Prostate gland (tissue), 2 donors: ENCODE data around the gene PREPL. TPM values are rescaled to one million over a fixed set of nuclear protein-coding genes. Genes with fewer than 3 reads are reported as not detected.
A peak's percentile ranks its signal among the peaks of the same experiment; 100 is the strongest.

Source experiments
- DNase-seq: peaks from one replicate; pipeline ENCODE4 v3.0.0-alpha.2; 2019; ENCODE audit warnings: low spot score
- H3K27ac ChIP-seq, 2 donors: fragments of 200-600 bp; sonication (generic); 2 replicates each; pipeline ENCODE4 v1.5.1; 2017 to 2019
- H3K27me3 ChIP-seq: fragments of 200-600 bp; sonication (generic); replicated peaks from 2 replicates; pipeline ENCODE4 v1.5.1; 2019; ENCODE audit not compliant: insufficient read depth
- H3K36me3 ChIP-seq, 2 donors: fragments of 200-600 bp; sonication (generic); 1 replicate in 1 of 2; 2 replicates in 1 of 2; pipeline versions ENCODE4 v1.5.1 to v1.8.1; 2017 to 2019
- H3K4me1 ChIP-seq: fragments of 200-600 bp; sonication (generic); replicated peaks from 2 replicates; pipeline ENCODE4 v1.5.1; 2019
- H3K4me3 ChIP-seq, 2 donors: fragments of 200-600 bp; sonication (generic); 2 replicates each; pipeline ENCODE4 v1.5.1; 2017 to 2019
- H3K9me3 ChIP-seq: fragments of 200-600 bp; sonication (generic); 2 replicates; pipeline ENCODE4 v1.5.1; 2017
- CTCF ChIP-seq, 4 experiments: fragments of 200-600 bp in 2 of 4; fragments of 450-650 bp in 2 of 4; sonication (generic) in 2 of 4; IDR thresholded peaks; 1 replicate in 3 of 4; 2 replicates in 1 of 4; pipeline ENCODE4 v1.5.1; 2016 to 2019; ENCODE audit warnings: antibody characterized with exemption in 4 of 4, mild to moderate bottlenecking in 2 of 4, moderate library complexity in 2 of 4
- POLR2A ChIP-seq: fragments of 450-650 bp; IDR thresholded peaks from one replicate; pipeline ENCODE4 v1.6.1; 2016; ENCODE audit warnings: antibody characterized with exemption, mild to moderate bottlenecking
- POLR2AphosphoS5 ChIP-seq: sonication (generic); formaldehyde crosslinking; IDR thresholded peaks from one replicate; pipeline ENCODE4 v1.6.1; 2017; ENCODE audit warnings: antibody characterized with exemption
- WGBS: methylation state at CpG from one replicate; pipeline ENCODE4 v1.1.5; 2018; 5-methylcytosine and 5-hydroxymethylcytosine counted together
- intact Hi-C: fragments of 100-400 bp; cut with DNase I; formaldehyde crosslinking; loops from one replicate; pipeline ENCODE4 v1.14.2; 2022
- total RNA-seq, 2 donors: library from RNA; depleted of rRNA; stranded (reverse); fragments of >200 nt; gene quantifications; one replicate each; pipeline ENCODE4 v1.1.0, GENCODE V29; 2016

The PREPL gene
- total RNA-seq, 2 donors from 2014 or later = 40.3 to 49.3 TPM

- H3K4me1 ChIP-seq = no peaks in the 10 kb centered on the region
- TF ChIP-seq POLR2A = no peak
Measured at GRCh38 chr2:44283116-44283666, 78.1 kb downstream of the PREPL start.

GRCh38 chr2:44280869-44281268 lies 80.4 kb downstream of the PREPL start:
- intact Hi-C loops = no loop called here
- TF ChIP-seq POLR2A (no peak), CTCF (IDR thresholded peaks at IDR 0.05) (no peak), POLR2AphosphoS5 (no peak)
- H3K27ac ChIP-seq = no peak overlapping the region
- H3K4me1 ChIP-seq = no peaks in the 10 kb centered on the region
- H3K27me3 ChIP-seq = no peaks in the 10 kb centered on the region
- H3K36me3 ChIP-seq = no peaks in the 10 kb centered on the region
- H3K9me3 ChIP-seq = no peaks in the 10 kb centered on the region
- no peak overlapping the region for H3K4me3 ChIP-seq
- no peak for DNase-seq
- WGBS = 96% methylated on average over 1 of the region's 1 CpG

More at GRCh38 chr2:44283116-44283666, 78.1 kb downstream of the PREPL start:
- Histone ChIP-seq H3K9me3 (no peaks in the 10 kb centered on the region), H3K36me3 (no peaks in the 10 kb centered on the region), H3K27ac (no peak overlapping the region), H3K4me3 (no peak overlapping the region), H3K27me3 (no peaks in the 10 kb centered on the region)
- DNase-seq = no peak
- intact Hi-C loops = no loop called here
- 9% methylated on average over 1 of the region's 1 CpG for WGBS

DNA sequence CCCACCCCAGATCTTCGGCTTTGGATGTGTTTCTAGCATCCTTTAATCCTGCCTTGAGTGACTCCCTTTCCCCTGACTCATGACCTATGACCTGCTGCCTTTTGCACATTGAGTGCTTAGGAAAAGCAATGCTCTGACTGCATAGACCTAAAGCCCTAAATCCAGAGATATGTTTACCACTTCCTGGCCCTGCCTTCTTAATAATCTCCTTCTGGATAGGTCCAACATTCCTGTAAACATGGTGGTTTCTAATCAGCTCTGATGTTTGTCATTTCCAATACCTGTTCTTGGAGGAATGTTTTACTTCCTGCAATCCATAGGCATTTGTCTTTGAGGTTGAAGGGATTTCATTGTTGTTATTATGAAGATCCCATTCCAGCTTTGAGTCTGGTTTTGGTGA lies 83.8 kb downstream of the PREPL start:
- DNase-seq = no peak
- H3K36me3 ChIP-seq = no peaks in the 10 kb centered on the region
- no peak for TF ChIP-seq POLR2A
- TF ChIP-seq CTCF (IDR thresholded peaks at IDR 0.05) = no peak
- no peak for TF ChIP-seq POLR2AphosphoS5
- no peak overlapping the region for H3K4me3 ChIP-seq
- 90% methylated on average over 1 of the region's 1 CpG for WGBS
- H3K4me1 ChIP-seq = no peaks in the 10 kb centered on the region
- intact Hi-C loops = no loop called here
- no peak overlapping the region for H3K27ac ChIP-seq
- H3K27me3 ChIP-seq = no peaks in the 10 kb centered on the region
- no peaks in the 10 kb centered on the region for H3K9me3 ChIP-seq

DNA sequence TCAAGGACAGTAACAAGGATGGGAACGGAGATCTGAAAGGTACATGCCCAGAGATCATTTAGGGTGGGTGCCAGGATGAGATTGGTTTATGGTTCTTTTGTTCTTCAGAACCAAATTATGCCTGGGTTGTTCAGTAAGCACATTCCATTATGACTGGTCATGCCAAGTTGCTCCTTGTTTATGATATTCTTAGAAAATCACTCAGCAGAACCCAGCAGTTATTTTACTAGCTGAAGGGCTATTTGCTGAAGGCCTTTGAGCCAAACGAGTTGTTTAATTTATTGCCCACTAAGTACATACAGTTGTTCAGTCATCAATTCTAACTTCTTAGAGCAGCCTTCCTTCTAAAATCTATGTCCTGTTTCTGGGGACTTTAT lies 85.4 kb downstream of the PREPL start:
- no peaks in the 10 kb centered on the region for H3K27me3 ChIP-seq
- peak overlapping the region in 1 of 2 donors; percentile 44 for H3K27ac ChIP-seq
- H3K4me3 ChIP-seq = no peak overlapping the region
- no peaks in the 10 kb centered on the region for H3K4me1 ChIP-seq
- 16% methylated on average over 2 of the region's 2 CpGs for WGBS
- intact Hi-C loops = no loop called here
- no peaks in the 10 kb centered on the region for H3K9me3 ChIP-seq
- DNase-seq = no peak
- TF ChIP-seq POLR2AphosphoS5 (peak; percentile 38), POLR2A (no peak), CTCF (IDR thresholded peaks at IDR 0.05) (no peak)
- no peaks in the 10 kb centered on the region for H3K36me3 ChIP-seq

DNA sequence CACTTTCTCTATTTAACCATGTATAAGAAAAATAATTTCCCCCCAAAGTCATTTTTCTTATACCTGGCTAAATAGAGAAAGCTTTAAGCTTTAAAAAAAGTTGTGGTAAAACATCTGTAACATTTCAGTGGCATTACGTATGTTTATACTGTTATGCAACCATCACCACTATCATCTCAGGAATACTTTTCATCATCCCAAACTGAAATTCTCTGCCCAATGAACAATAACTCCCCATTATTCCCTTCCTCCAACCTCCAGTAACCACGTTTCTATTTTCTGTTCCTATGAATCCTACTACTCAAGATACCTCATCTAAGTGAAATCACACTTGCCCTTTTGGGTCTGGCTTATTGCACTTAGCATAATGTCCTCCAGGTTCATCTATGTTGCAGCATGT lies 87.7 kb downstream of the PREPL start:
- intact Hi-C loops = no loop called here
- H3K36me3 ChIP-seq = no peaks in the 10 kb centered on the region
- H3K4me1 ChIP-seq = no peaks in the 10 kb centered on the region
- H3K27ac ChIP-seq = no peak overlapping the region
- no peaks in the 10 kb centered on the region for H3K9me3 ChIP-seq
- no peaks in the 10 kb centered on the region for H3K27me3 ChIP-seq
- DNase-seq = no peak
- 88% methylated on average over 2 of the region's 2 CpGs for WGBS
- TF ChIP-seq POLR2AphosphoS5 = no peak
- TF ChIP-seq CTCF (IDR thresholded peaks at IDR 0.05) = no peak
- TF ChIP-seq POLR2A = no peak
- no peak overlapping the region for H3K4me3 ChIP-seq
